ENCODE measurements around the gene FKBP9. TPM values are rescaled to one million over a fixed set of nuclear protein-coding genes. Genes with fewer than 3 reads are reported as not detected.

Gene FKBP9
- polyA plus RNA-seq, 1 experiment: 248 TPM

- Histone ChIP-seq H3K36me3 (ENCODE audit: control insufficient read depth, insufficient read depth, low read length) (peaks cover 10% of the 10 kb centered on the region), H3K4me3 (ENCODE audit: low read depth, low read length) (no peak overlapping the region), H3K27me3 (ENCODE audit: control insufficient read depth, insufficient read depth, low read length) (no peaks in the 10 kb centered on the region)
- POLR2A ChIA-PET: no interaction called here
- CTCF ChIA-PET: no interaction called here
- TF ChIP-seq, protein P1, sequence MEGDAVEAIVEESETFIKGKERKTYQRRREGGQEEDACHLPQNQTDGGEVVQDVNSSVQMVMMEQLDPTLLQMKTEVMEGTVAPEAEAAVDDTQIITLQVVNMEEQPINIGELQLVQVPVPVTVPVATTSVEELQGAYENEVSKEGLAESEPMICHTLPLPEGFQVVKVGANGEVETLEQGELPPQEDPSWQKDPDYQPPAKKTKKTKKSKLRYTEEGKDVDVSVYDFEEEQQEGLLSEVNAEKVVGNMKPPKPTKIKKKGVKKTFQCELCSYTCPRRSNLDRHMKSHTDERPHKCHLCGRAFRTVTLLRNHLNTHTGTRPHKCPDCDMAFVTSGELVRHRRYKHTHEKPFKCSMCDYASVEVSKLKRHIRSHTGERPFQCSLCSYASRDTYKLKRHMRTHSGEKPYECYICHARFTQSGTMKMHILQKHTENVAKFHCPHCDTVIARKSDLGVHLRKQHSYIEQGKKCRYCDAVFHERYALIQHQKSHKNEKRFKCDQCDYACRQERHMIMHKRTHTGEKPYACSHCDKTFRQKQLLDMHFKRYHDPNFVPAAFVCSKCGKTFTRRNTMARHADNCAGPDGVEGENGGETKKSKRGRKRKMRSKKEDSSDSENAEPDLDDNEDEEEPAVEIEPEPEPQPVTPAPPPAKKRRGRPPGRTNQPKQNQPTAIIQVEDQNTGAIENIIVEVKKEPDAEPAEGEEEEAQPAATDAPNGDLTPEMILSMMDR (IDR thresholded peaks at IDR 0.05; ENCODE audit: insufficient read depth, low read depth, low read length): no peak
- no peak for DNase-seq (ENCODE audit: low read depth)
These were observed 35.3 kb upstream of the FKBP9 start for GRCh38 chr7:32921896-32922295.

DNA sequence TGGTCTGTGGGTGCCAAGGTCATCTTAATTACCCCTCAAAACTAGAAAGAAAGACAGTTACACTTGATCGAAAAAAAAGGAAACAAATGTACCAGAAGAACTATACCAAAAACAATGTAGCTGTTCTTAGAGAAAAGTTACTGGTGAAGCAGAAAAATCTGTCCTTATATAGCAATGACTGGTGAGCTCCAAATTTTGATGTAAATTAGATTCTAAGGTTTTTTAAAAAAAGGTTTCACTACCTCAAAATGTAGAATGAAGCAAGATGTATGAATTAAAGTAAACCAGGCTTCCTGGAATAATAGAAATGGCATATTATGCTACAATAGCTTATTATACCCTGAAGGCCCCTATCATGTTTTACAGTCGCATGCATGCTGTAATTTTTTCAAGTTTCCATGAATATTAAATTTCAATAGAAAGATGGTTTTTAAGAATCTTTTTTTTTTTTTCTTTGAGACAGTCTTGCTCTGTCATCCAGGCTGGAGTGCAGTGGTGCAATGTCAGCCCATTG, 28.4 kb upstream of the FKBP9 start:
- H3K27me3 ChIP-seq (ENCODE audit: control insufficient read depth, insufficient read depth, low read length): no peaks in the 10 kb centered on the region
- TF ChIP-seq, protein P1 (IDR thresholded peaks at IDR 0.05; ENCODE audit: insufficient read depth, low read depth, low read length): no peak
- ChIA-PET CTCF (interaction anchor here (0.8 kb wide), 1 partner anchor 82 kb away, joined by 3 read pairs; no protein-coding TSS in a partner anchor), POLR2A (no interaction called here)
- no peak for DNase-seq (ENCODE audit: low read depth)
- H3K36me3 ChIP-seq (ENCODE audit: control insufficient read depth, insufficient read depth, low read length): peaks cover 24% of the 10 kb centered on the region
- H3K4me3 ChIP-seq (ENCODE audit: low read depth, low read length): no peak overlapping the region

DNA sequence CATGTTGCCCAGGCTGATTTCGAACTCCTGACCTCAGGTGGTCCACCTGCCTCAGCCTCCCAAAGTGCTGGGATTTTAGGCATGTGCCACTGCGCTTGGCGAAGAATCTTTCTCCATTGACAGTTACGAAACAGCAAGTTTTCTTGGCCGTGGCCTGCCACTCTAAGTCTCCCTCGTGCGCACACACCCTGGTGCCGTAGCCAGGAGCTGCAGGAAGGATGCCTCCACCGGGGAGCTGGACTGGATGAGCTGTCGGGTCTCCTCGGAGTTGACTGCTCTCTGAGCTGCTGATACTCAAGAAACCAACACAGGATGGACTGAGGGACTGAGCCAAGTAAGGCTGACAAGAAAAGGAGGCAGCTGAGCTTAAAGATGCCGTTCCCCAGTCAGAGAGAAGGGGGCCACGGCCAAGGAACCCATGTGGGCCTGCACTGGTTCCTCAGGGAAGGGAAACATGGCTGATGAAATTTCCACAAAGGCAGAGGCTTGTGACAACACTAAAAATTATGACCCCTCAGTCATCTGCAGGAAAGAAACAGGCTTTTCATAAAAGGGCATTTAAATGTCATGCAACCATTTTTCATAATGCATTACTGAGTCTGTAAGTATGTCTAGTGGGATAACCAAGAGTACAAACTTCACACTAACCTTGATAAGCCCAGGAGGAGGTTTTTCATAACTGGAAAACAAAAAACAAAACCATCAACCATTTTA, 27.7 kb upstream of the FKBP9 start:
- Histone ChIP-seq H3K27me3 (ENCODE audit: control insufficient read depth, insufficient read depth, low read length) (no peaks in the 10 kb centered on the region), H3K36me3 (ENCODE audit: control insufficient read depth, insufficient read depth, low read length) (peaks cover 23% of the 10 kb centered on the region), H3K4me3 (ENCODE audit: low read depth, low read length) (no peak overlapping the region)
- TF ChIP-seq, protein P1 (IDR thresholded peaks at IDR 0.05; ENCODE audit: insufficient read depth, low read depth, low read length): no peak
- POLR2A ChIA-PET: no interaction called here
- no peak for DNase-seq (ENCODE audit: low read depth)
- CTCF ChIA-PET: no interaction called here

DNA sequence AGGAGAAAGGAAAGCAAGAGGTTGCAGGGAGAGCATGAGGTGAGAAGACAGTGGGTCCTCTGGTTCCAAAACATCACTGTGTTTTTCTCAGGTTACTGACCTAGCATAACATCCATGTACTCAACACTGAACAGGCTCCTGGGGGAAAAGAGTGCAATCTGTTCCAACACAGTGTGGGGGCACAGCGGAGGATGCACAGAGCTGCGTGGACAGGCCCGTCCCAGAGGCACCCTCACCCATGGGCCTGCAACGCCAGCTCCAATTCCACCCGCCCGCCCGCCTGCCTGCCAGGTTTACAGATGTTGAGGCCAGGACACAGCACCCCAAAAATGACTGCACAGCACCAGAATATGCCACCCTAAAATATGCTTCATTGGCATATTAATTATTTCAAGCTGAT, 26.9 kb upstream of the FKBP9 start:
- TF ChIP-seq, protein P1 (IDR thresholded peaks at IDR 0.05; ENCODE audit: insufficient read depth, low read depth, low read length): no peak
- CTCF ChIA-PET: no interaction called here
- no peak overlapping the region for H3K4me3 ChIP-seq (ENCODE audit: low read depth, low read length)
- POLR2A ChIA-PET: no interaction called here
- H3K27me3 ChIP-seq (ENCODE audit: control insufficient read depth, insufficient read depth, low read length): no peaks in the 10 kb centered on the region
- peaks cover 23% of the 10 kb centered on the region for H3K36me3 ChIP-seq (ENCODE audit: control insufficient read depth, insufficient read depth, low read length)
- DNase-seq (ENCODE audit: low read depth): no peak

DNA sequence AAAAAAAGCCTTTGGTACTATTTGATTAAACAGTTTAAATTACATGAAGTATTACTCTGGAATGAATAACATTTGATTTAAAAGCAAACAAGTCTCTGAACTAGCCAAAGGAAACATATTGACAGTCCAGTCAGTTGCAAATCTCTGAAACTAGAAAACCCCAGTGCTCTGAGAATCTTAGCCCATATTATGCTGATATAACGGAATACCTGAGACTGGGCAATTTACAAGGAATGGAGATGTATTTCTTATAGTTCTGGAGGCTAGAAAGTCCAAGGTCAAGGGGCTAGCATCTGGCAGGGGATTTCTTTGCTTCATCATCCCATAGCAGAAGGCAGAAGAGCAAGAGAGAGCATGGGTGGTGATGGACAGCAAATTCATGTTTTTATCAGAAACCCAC, 21.7 kb upstream of the FKBP9 start:
- H3K27me3 ChIP-seq (ENCODE audit: control insufficient read depth, insufficient read depth, low read length): no peaks in the 10 kb centered on the region
- no peak for DNase-seq (ENCODE audit: low read depth)
- CTCF ChIA-PET: no interaction called here
- no peak overlapping the region for H3K4me3 ChIP-seq (ENCODE audit: low read depth, low read length)
- TF ChIP-seq, protein P1 (IDR thresholded peaks at IDR 0.05; ENCODE audit: insufficient read depth, low read depth, low read length): no peak
- POLR2A ChIA-PET: no interaction called here
- H3K36me3 ChIP-seq (ENCODE audit: control insufficient read depth, insufficient read depth, low read length): peaks cover 11% of the 10 kb centered on the region

Data from BJ (cell line).